ENCODE data around the gene ZNF532. TPM values are rescaled to one million over a fixed set of nuclear protein-coding genes. Genes with fewer than 3 reads are reported as not detected.

Gene ZNF532
- polyA plus RNA-seq, 1 donor (not counting 4 experiments of a cell fraction or from before 2014, with no cell fraction given) = 31.5 TPM

DNA sequence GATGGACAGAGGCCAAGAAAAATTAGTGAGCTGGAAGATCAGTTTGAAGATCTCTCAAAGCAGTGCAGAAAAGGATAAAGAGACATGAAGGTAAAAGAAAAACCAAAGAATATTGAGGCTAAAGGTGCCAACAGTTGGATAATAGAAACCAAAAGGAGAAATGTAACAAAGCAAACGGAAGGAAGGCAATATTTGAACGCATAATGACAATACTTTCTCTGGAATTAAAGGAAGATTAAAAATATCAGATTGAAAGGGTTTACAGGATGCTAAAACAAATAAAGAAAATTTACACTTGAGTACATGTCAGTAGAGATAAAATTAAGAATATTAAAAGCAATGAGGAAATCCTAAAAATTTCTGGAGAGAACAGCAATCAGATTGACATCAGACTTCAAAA, 149.1 kb downstream of the ZNF532 start:
- no peak overlapping the region for H3K27ac ChIP-seq (ENCODE audit: control insufficient read depth, insufficient read depth, low read length)
- no peaks in the 10 kb centered on the region for H3K79me2 ChIP-seq (ENCODE audit: control insufficient read depth, insufficient read depth, low read length)
- no peaks in the 10 kb centered on the region for H4K20me1 ChIP-seq (ENCODE audit: control insufficient read depth, extremely low read depth, insufficient read depth, low read length)
- no peaks in the 10 kb centered on the region for H3K36me3 ChIP-seq (ENCODE audit: control insufficient read depth in 2 of 2, extremely low read depth in 1 of 2, insufficient read depth in 2 of 2, low read length in 2 of 2)
- no peaks in the 10 kb centered on the region for H3K9me3 ChIP-seq (ENCODE audit: control insufficient read depth, low read depth, low read length)
- DNase-seq (ENCODE audit: low read depth, low spot score) (no peak), FAIRE-seq (no peak)
- no peak overlapping the region for H3K4me2 ChIP-seq (ENCODE audit: control insufficient read depth, extremely low read depth, insufficient read depth, low read depth, low read length)
- no peak overlapping the region for H3K4me3 ChIP-seq (ENCODE audit: control insufficient read depth in 2 of 3, extremely low read depth in 1 of 3, insufficient read depth in 2 of 3, low read depth in 1 of 3, low read length in 3 of 3)
- H3K4me1 ChIP-seq (ENCODE audit: control insufficient read depth, extremely low read depth, insufficient read depth, low read length) = peaks cover 16% of the 10 kb centered on the region
- H3K9ac ChIP-seq (ENCODE audit: control insufficient read depth, extremely low read depth, insufficient read depth, low read length) = no peak overlapping the region
- no peaks in the 10 kb centered on the region for H3K9me1 ChIP-seq (ENCODE audit: control insufficient read depth, extremely low read depth, insufficient read depth, low read length)
- TF ChIP-seq, protein P1, sequence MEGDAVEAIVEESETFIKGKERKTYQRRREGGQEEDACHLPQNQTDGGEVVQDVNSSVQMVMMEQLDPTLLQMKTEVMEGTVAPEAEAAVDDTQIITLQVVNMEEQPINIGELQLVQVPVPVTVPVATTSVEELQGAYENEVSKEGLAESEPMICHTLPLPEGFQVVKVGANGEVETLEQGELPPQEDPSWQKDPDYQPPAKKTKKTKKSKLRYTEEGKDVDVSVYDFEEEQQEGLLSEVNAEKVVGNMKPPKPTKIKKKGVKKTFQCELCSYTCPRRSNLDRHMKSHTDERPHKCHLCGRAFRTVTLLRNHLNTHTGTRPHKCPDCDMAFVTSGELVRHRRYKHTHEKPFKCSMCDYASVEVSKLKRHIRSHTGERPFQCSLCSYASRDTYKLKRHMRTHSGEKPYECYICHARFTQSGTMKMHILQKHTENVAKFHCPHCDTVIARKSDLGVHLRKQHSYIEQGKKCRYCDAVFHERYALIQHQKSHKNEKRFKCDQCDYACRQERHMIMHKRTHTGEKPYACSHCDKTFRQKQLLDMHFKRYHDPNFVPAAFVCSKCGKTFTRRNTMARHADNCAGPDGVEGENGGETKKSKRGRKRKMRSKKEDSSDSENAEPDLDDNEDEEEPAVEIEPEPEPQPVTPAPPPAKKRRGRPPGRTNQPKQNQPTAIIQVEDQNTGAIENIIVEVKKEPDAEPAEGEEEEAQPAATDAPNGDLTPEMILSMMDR (optimal IDR thresholded peaks at IDR 0.05 in 1 of 3, IDR thresholded peaks at IDR 0.05 in 1 of 3, conservative IDR thresholded peaks at IDR 0.05 in 1 of 3; ENCODE audit: extremely low read depth in 1 of 3, insufficient read depth in 2 of 3, low read length in 3 of 3) = no peak
- no peak for TF ChIP-seq EZH2 (IDR thresholded peaks at IDR 0.05; ENCODE audit: low read length)
- dilution Hi-C loops (cut with MboI; ENCODE audit: extremely low pct_ligation_motif_present, low sequenced_read_pairs) = no loop called here
- no peaks in the 10 kb centered on the region for H3K27me3 ChIP-seq (ENCODE audit: control insufficient read depth, extremely low read depth, insufficient read depth, low read length)
- H2AFZ ChIP-seq (ENCODE audit: control insufficient read depth, low read length) = no peak overlapping the region

DNA sequence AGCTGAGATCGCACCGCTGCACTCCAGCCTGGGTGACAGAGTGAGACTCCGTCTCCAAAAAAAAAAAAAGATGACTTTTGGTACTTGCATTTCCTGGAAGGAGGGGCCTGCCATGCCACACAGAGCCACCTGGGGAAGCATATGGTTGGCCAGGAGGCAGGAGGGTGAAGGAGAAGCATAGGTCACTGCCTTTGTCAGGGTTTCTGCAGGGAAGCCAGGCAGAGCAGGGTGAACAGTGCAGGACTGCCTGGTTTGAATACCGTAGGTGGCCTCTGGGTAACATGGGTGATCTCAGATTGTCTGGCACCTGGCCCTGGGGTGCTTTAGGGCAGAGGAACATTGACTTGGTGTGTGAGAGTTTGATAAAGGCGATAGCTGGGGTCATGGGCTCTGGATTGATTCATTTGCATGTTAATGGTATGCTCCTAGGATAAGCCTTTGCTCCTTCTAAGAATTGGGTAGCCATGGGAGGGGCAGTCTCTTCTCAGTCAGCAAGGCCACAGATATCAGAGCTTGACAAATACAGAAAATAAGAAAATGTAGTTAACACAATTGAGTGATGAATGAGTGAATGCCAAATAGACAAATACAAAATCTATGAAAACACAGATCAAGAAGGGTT, 151.0 kb downstream of the ZNF532 start:
- H3K27ac ChIP-seq (ENCODE audit: control insufficient read depth, insufficient read depth, low read length) = no peak overlapping the region
- H3K4me2 ChIP-seq (ENCODE audit: control insufficient read depth, extremely low read depth, insufficient read depth, low read depth, low read length) = no peak overlapping the region
- no peak for TF ChIP-seq EZH2 (IDR thresholded peaks at IDR 0.05; ENCODE audit: low read length)
- TF ChIP-seq, protein P1 (optimal IDR thresholded peaks at IDR 0.05 in 1 of 3, IDR thresholded peaks at IDR 0.05 in 1 of 3, conservative IDR thresholded peaks at IDR 0.05 in 1 of 3; ENCODE audit: extremely low read depth in 1 of 3, insufficient read depth in 2 of 3, low read length in 3 of 3) = no peak
- H3K9me3 ChIP-seq (ENCODE audit: control insufficient read depth, low read depth, low read length) = no peaks in the 10 kb centered on the region
- H3K4me1 ChIP-seq (ENCODE audit: control insufficient read depth, extremely low read depth, insufficient read depth, low read length) = peaks cover 11% of the 10 kb centered on the region
- no peak overlapping the region for H3K9ac ChIP-seq (ENCODE audit: control insufficient read depth, extremely low read depth, insufficient read depth, low read length)
- no peaks in the 10 kb centered on the region for H3K79me2 ChIP-seq (ENCODE audit: control insufficient read depth, insufficient read depth, low read length)
- FAIRE-seq = no peak
- H4K20me1 ChIP-seq (ENCODE audit: control insufficient read depth, extremely low read depth, insufficient read depth, low read length) = no peaks in the 10 kb centered on the region
- no peaks in the 10 kb centered on the region for H3K36me3 ChIP-seq (ENCODE audit: control insufficient read depth in 2 of 2, extremely low read depth in 1 of 2, insufficient read depth in 2 of 2, low read length in 2 of 2)
- no peak overlapping the region for H3K4me3 ChIP-seq (ENCODE audit: control insufficient read depth in 2 of 3, extremely low read depth in 1 of 3, insufficient read depth in 2 of 3, low read depth in 1 of 3, low read length in 3 of 3)
- no peak overlapping the region for H2AFZ ChIP-seq (ENCODE audit: control insufficient read depth, low read length)
- dilution Hi-C loops (cut with MboI; ENCODE audit: extremely low pct_ligation_motif_present, low sequenced_read_pairs) = no loop called here
- no peaks in the 10 kb centered on the region for H3K27me3 ChIP-seq (ENCODE audit: control insufficient read depth, extremely low read depth, insufficient read depth, low read length)
- no peak for DNase-seq (ENCODE audit: low read depth, low spot score)
- H3K9me1 ChIP-seq (ENCODE audit: control insufficient read depth, extremely low read depth, insufficient read depth, low read length) = no peaks in the 10 kb centered on the region

Measured in keratinocyte (primary cell).